Left renal cortex interstitium (tissue), 4 donors: ENCODE data around the gene CYP21A2. TPM values are rescaled to one million over a fixed set of nuclear protein-coding genes. Genes with fewer than 3 reads are reported as not detected.
A peak's percentile ranks its signal among the peaks of the same experiment; 100 is the strongest.
"Not testable (repeated sequence)": the region's sequence is repeated elsewhere in the genome, so short reads cannot be mapped to it uniquely, and the experiment has no call there.

Source experiments
- DNase-seq, 4 donors: peaks; one replicate each; pipeline ENCODE4 v3.0.0-alpha.2; 2013; ENCODE audit warnings: low read depth in 4 of 4, low spot score in 2 of 4, missing footprints in 1 of 4
- polyA plus RNA-seq, 4 donors: library from polyadenylated mRNA; unstranded; fragments of 120-200 nt; gene quantifications; one replicate each; pipeline ENCODE4 v1.2.1, GENCODE V29; 2013; ENCODE audit not compliant: insufficient read length in 4 of 4

Gene CYP21A2
- polyA plus RNA-seq, 4 donors: 0.61 to 1.4 (median 1.1) TPM

- DNase-seq: not testable (repeated sequence)
Observed at GRCh38 chr6:32028631-32029030, 9.6 kb upstream of the CYP21A2 start.

GRCh38 chr6:32029553-32029952 is 8.7 kb upstream of the CYP21A2 start:
- DNase-seq: not testable (repeated sequence)

GRCh38 chr6:32035283-32036013 is 2.8 kb upstream of the CYP21A2 start:
- not testable (repeated sequence) for DNase-seq

- DNase-seq: not testable (repeated sequence)
Observed at GRCh38 chr6:32037136-32037535, 1.1 kb upstream of the CYP21A2 start.

- DNase-seq: not testable (repeated sequence)
Observed at GRCh38 chr6:32038878-32039277, 663 bp downstream of the CYP21A2 start.

GRCh38 chr6:32039321-32040274 is 1.4 kb downstream of the CYP21A2 start:
- not testable (repeated sequence) for DNase-seq

GRCh38 chr6:32040299-32041049 is 2.3 kb downstream of the CYP21A2 start:
- DNase-seq: not testable (repeated sequence)

- DNase-seq: not testable (repeated sequence)
Observed at GRCh38 chr6:32041050-32041321, 2.8 kb downstream of the CYP21A2 start.

- not testable (repeated sequence) for DNase-seq
Observed at GRCh38 chr6:32041385-32041784, 3.2 kb downstream of the CYP21A2 start.

- not testable (repeated sequence) for DNase-seq
Observed at GRCh38 chr6:32042276-32042675, 4.1 kb downstream of the CYP21A2 start.

GRCh38 chr6:32043589-32044380 is 5.6 kb downstream of the CYP21A2 start:
- not testable (repeated sequence) for DNase-seq

- not testable (repeated sequence) for DNase-seq
Observed at GRCh38 chr6:32044916-32045315, 6.7 kb downstream of the CYP21A2 start.

GRCh38 chr6:32045811-32046449 is 7.7 kb downstream of the CYP21A2 start:
- DNase-seq: no peak

GRCh38 chr6:32046450-32047083 is 8.4 kb downstream of the CYP21A2 start:
- DNase-seq: no peak

- no peak for DNase-seq
Observed at GRCh38 chr6:32047084-32047478, 8.9 kb downstream of the CYP21A2 start.

GRCh38 chr6:32047539-32047854 is 9.3 kb downstream of the CYP21A2 start:
- no peak for DNase-seq

GRCh38 chr6:32047855-32048766 is 9.9 kb downstream of the CYP21A2 start:
- DNase-seq: peak in 1 of 4 donors; percentile 26

- not testable (repeated sequence) for DNase-seq
Observed at GRCh38 chr6:32049149-32049548, 10.9 kb downstream of the CYP21A2 start.
